Measurements from ENCODE around the gene OLFM4. TPM values are rescaled to one million over a fixed set of nuclear protein-coding genes. Genes with fewer than 3 reads are reported as not detected.

The OLFM4 gene
- polyA plus RNA-seq, 1 donor (not counting 4 experiments of a cell fraction or from before 2014, with no cell fraction given) = not detected

- Histone ChIP-seq H3K27ac (ENCODE audit: control insufficient read depth, insufficient read depth, low read length) (no peak overlapping the region), H2AFZ (ENCODE audit: control insufficient read depth, low read length) (no peak overlapping the region), H3K27me3 (ENCODE audit: control insufficient read depth, extremely low read depth, insufficient read depth, low read length) (no peaks in the 10 kb centered on the region), H3K9me3 (ENCODE audit: control insufficient read depth, low read depth, low read length) (no peaks in the 10 kb centered on the region), H3K79me2 (ENCODE audit: control insufficient read depth, insufficient read depth, low read length) (no peaks in the 10 kb centered on the region), H3K4me1 (ENCODE audit: control insufficient read depth, extremely low read depth, insufficient read depth, low read length) (no peaks in the 10 kb centered on the region), H3K9ac (ENCODE audit: control insufficient read depth, extremely low read depth, insufficient read depth, low read length) (no peak overlapping the region), H3K4me3 (ENCODE audit: control insufficient read depth in 2 of 3, extremely low read depth in 1 of 3, insufficient read depth in 2 of 3, low read depth in 1 of 3, low read length in 3 of 3) (no peak overlapping the region), H3K9me1 (ENCODE audit: control insufficient read depth, extremely low read depth, insufficient read depth, low read length) (no peaks in the 10 kb centered on the region), H3K36me3 (ENCODE audit: control insufficient read depth in 2 of 2, extremely low read depth in 1 of 2, insufficient read depth in 2 of 2, low read length in 2 of 2) (no peaks in the 10 kb centered on the region), H3K4me2 (ENCODE audit: control insufficient read depth, extremely low read depth, insufficient read depth, low read depth, low read length) (no peak overlapping the region), H4K20me1 (ENCODE audit: control insufficient read depth, extremely low read depth, insufficient read depth, low read length) (no peaks in the 10 kb centered on the region)
- FAIRE-seq = no peak
- dilution Hi-C loops (cut with MboI; ENCODE audit: extremely low pct_ligation_motif_present, low sequenced_read_pairs) = no loop called here
- TF ChIP-seq EZH2 (IDR thresholded peaks at IDR 0.05; ENCODE audit: low read length) (no peak), CTCF (optimal IDR thresholded peaks at IDR 0.05 in 1 of 3, IDR thresholded peaks at IDR 0.05 in 1 of 3, conservative IDR thresholded peaks at IDR 0.05 in 1 of 3; ENCODE audit: extremely low read depth in 1 of 3, insufficient read depth in 2 of 3, low read length in 3 of 3) (no peak)
- no peak for DNase-seq (ENCODE audit: low read depth, low spot score)
These were observed 14.3 kb downstream of the OLFM4 start for GRCh38 chr13:53042877-53043276.

GRCh38 chr13:53043398-53043797 is 14.8 kb downstream of the OLFM4 start:
- H3K4me3 ChIP-seq (ENCODE audit: control insufficient read depth in 2 of 3, extremely low read depth in 1 of 3, insufficient read depth in 2 of 3, low read depth in 1 of 3, low read length in 3 of 3) = no peak overlapping the region
- no peaks in the 10 kb centered on the region for H3K4me1 ChIP-seq (ENCODE audit: control insufficient read depth, extremely low read depth, insufficient read depth, low read length)
- no peak overlapping the region for H2AFZ ChIP-seq (ENCODE audit: control insufficient read depth, low read length)
- dilution Hi-C loops (cut with MboI; ENCODE audit: extremely low pct_ligation_motif_present, low sequenced_read_pairs) = no loop called here
- no peak overlapping the region for H3K4me2 ChIP-seq (ENCODE audit: control insufficient read depth, extremely low read depth, insufficient read depth, low read depth, low read length)
- no peaks in the 10 kb centered on the region for H3K9me3 ChIP-seq (ENCODE audit: control insufficient read depth, low read depth, low read length)
- DNase-seq (ENCODE audit: low read depth, low spot score) (no peak), FAIRE-seq (no peak)
- no peaks in the 10 kb centered on the region for H4K20me1 ChIP-seq (ENCODE audit: control insufficient read depth, extremely low read depth, insufficient read depth, low read length)
- H3K27me3 ChIP-seq (ENCODE audit: control insufficient read depth, extremely low read depth, insufficient read depth, low read length) = no peaks in the 10 kb centered on the region
- H3K9me1 ChIP-seq (ENCODE audit: control insufficient read depth, extremely low read depth, insufficient read depth, low read length) = no peaks in the 10 kb centered on the region
- TF ChIP-seq EZH2 (IDR thresholded peaks at IDR 0.05; ENCODE audit: low read length) = no peak
- no peak for TF ChIP-seq CTCF (optimal IDR thresholded peaks at IDR 0.05 in 1 of 3, IDR thresholded peaks at IDR 0.05 in 1 of 3, conservative IDR thresholded peaks at IDR 0.05 in 1 of 3; ENCODE audit: extremely low read depth in 1 of 3, insufficient read depth in 2 of 3, low read length in 3 of 3)
- H3K27ac ChIP-seq (ENCODE audit: control insufficient read depth, insufficient read depth, low read length) = no peak overlapping the region
- no peaks in the 10 kb centered on the region for H3K36me3 ChIP-seq (ENCODE audit: control insufficient read depth in 2 of 2, extremely low read depth in 1 of 2, insufficient read depth in 2 of 2, low read length in 2 of 2)
- H3K9ac ChIP-seq (ENCODE audit: control insufficient read depth, extremely low read depth, insufficient read depth, low read length) = no peak overlapping the region
- H3K79me2 ChIP-seq (ENCODE audit: control insufficient read depth, insufficient read depth, low read length) = no peaks in the 10 kb centered on the region
